GM12892 (cell line): ENCODE data around the gene ZRANB3.

Source experiments
- POLR2A ChIP-seq: IDR thresholded peaks from 2 replicates; pipeline ENCODE4 v1.6.1; 2011; ENCODE audit warnings: low read depth, low read length, control low read depth
- POLR2AphosphoS5 ChIP-seq: IDR thresholded peaks from 2 replicates; pipeline ENCODE4 v1.6.1; 2011; ENCODE audit warnings: low read depth, low read length, control low read depth
- TAF1 ChIP-seq: IDR thresholded peaks from 2 replicates; pipeline ENCODE4 v1.6.1; 2011; ENCODE audit warnings: low read depth, mild to moderate bottlenecking, control low read depth, low read length, borderline replicate concordance

- TF ChIP-seq POLR2AphosphoS5 (no peak), POLR2A (no peak), TAF1 (no peak)
Observed at GRCh38 chr2:135190799-135191198, 340.2 kb downstream of the ZRANB3 start.
